IMR-90 (cell line): ENCODE data around the gene ATXN1.

Experiments used
- BHLHE40 ChIP-seq: fragments of 150-350 bp; IDR thresholded peaks from 2 replicates; pipeline ENCODE4 v1.6.1; 2016; ENCODE audit warnings: mild to moderate bottlenecking, low read depth, low read length
- CHD1 ChIP-seq: IDR thresholded peaks from 2 replicates; pipeline ENCODE4 v1.6.1; 2012; ENCODE audit warnings: low read depth, low read length, improper control_type of control experiment
- CTCF ChIP-seq: conservative IDR thresholded peaks from 2 replicates; pipeline ENCODE4 v1.5.1; 2012; ENCODE audit warnings: mild to moderate bottlenecking, low read depth, low read length, improper control_type of control experiment
- FOS ChIP-seq: fragments of 150-350 bp; IDR thresholded peaks from 2 replicates; pipeline ENCODE4 v1.6.1; 2016; ENCODE audit warnings: low read depth, low read length
- NFE2L2 ChIP-seq: fragments of 150-350 bp; IDR thresholded peaks from 2 replicates; pipeline ENCODE4 v1.6.1; 2016; ENCODE audit warnings: low read depth, mild to moderate bottlenecking, low read length
- POLR2A ChIP-seq: IDR thresholded peaks from 2 replicates; pipeline ENCODE4 v1.6.1; 2012; ENCODE audit warnings: mild to moderate bottlenecking, low read depth, low read length
- SMC3 ChIP-seq: fragments of 150-350 bp; IDR thresholded peaks from 2 replicates; pipeline ENCODE4 v1.6.1; 2016; ENCODE audit warnings: low read depth, mild to moderate bottlenecking, antibody characterized with exemption, low read length, moderate library complexity

- TF ChIP-seq BHLHE40 (no peak), CTCF (no peak), SMC3 (no peak), CHD1 (no peak), NFE2L2 (no peak), POLR2A (no peak), FOS (no peak)
Measured at GRCh38 chr6:16572317-16572716, 188.9 kb downstream of the ATXN1 start.
